Measurements from ENCODE around the gene LCE1A.

The LCE1A gene

GRCh38 chr1:152827173-152827572 lies at the start of gene LCE1A:
TSS of gene LCE1A (plus strand) at chr1:152827473. CDS start at chr1:152827473, 0 bp downstream.
- in situ Hi-C loops (cut with MboI; ENCODE audit: low sequenced_read_pairs) = no loop called here

GRCh38 chr1:152777510-152778137 lies 49.6 kb upstream of the LCE1A start:
- in situ Hi-C loops (cut with MboI; ENCODE audit: low sequenced_read_pairs) = no loop called here

GRCh38 chr1:152783095-152783494 lies 44.2 kb upstream of the LCE1A start:
- in situ Hi-C loops (cut with MboI; ENCODE audit: low sequenced_read_pairs) = no loop called here

GRCh38 chr1:152786077-152786476 lies 41.2 kb upstream of the LCE1A start, which contains the start of gene LCE1E:
TSS of gene LCE1E (plus strand) at chr1:152786257. CDS start at chr1:152787300, 1,043 bp downstream.
- in situ Hi-C loops (cut with MboI; ENCODE audit: low sequenced_read_pairs) = no loop called here

GRCh38 chr1:152795686-152796085 lies 31.6 kb upstream of the LCE1A start:
- in situ Hi-C loops (cut with MboI; ENCODE audit: low sequenced_read_pairs) = no loop called here

GRCh38 chr1:152796421-152796820 lies 30.9 kb upstream of the LCE1A start, which contains the start of gene LCE1D:
TSS of gene LCE1D (plus strand) at chr1:152796721. CDS start at chr1:152797795, 1,074 bp downstream.
- in situ Hi-C loops (cut with MboI; ENCODE audit: low sequenced_read_pairs) = no loop called here

GRCh38 chr1:152801333-152801732 lies 25.9 kb upstream of the LCE1A start:
- in situ Hi-C loops (cut with MboI; ENCODE audit: low sequenced_read_pairs) = no loop called here

GRCh38 chr1:152806576-152806975 lies 20.7 kb upstream of the LCE1A start, which contains the start of gene LCE1C:
TSS of gene LCE1C (minus strand) at chr1:152806651. CDS start at chr1:152805478, 1,173 bp downstream.
- in situ Hi-C loops (cut with MboI; ENCODE audit: low sequenced_read_pairs) = no loop called here

GRCh38 chr1:152811050-152811449 lies 16.2 kb upstream of the LCE1A start:
- in situ Hi-C loops (cut with MboI; ENCODE audit: low sequenced_read_pairs) = no loop called here

- in situ Hi-C loops (cut with MboI; ENCODE audit: low sequenced_read_pairs) = no loop called here
These were observed 15.6 kb upstream of the LCE1A start, which contains the start of gene LCE1B for GRCh38 chr1:152811671-152812070. TSS of gene LCE1B (plus strand) at chr1:152811971. CDS start at chr1:152812447, 476 bp downstream.

GRCh38 chr1:152817309-152817708 lies 10.0 kb upstream of the LCE1A start:
- in situ Hi-C loops (cut with MboI; ENCODE audit: low sequenced_read_pairs) = no loop called here

GRCh38 chr1:152823294-152823693 lies 4.0 kb upstream of the LCE1A start:
- in situ Hi-C loops (cut with MboI; ENCODE audit: low sequenced_read_pairs) = no loop called here

GRCh38 chr1:152824964-152825363 lies 2.3 kb upstream of the LCE1A start:
- in situ Hi-C loops (cut with MboI; ENCODE audit: low sequenced_read_pairs) = no loop called here

GRCh38 chr1:152836870-152837269 lies 9.6 kb downstream of the LCE1A start:
- in situ Hi-C loops (cut with MboI; ENCODE audit: low sequenced_read_pairs) = no loop called here

- in situ Hi-C loops (cut with MboI; ENCODE audit: low sequenced_read_pairs) = no loop called here
These were observed 15.3 kb downstream of the LCE1A start, which contains the start of gene LCE6A for GRCh38 chr1:152842556-152842955. TSS of gene LCE6A (plus strand) at chr1:152842856. CDS start at chr1:152843521, 665 bp downstream.

- in situ Hi-C loops (cut with MboI; ENCODE audit: low sequenced_read_pairs) = no loop called here
These were observed 28.4 kb downstream of the LCE1A start for GRCh38 chr1:152855661-152856060.

GRCh38 chr1:152858062-152858461 lies 30.8 kb downstream of the LCE1A start:
- in situ Hi-C loops (cut with MboI; ENCODE audit: low sequenced_read_pairs) = no loop called here

- in situ Hi-C loops (cut with MboI; ENCODE audit: low sequenced_read_pairs) = no loop called here
These were observed 32.4 kb downstream of the LCE1A start, which contains the start of gene LCE7A for GRCh38 chr1:152859696-152860095. TSS of gene LCE7A (plus strand) at chr1:152859996. CDS start at chr1:152860698, 702 bp downstream.

GRCh38 chr1:152860129-152860528 lies 32.9 kb downstream of the LCE1A start:
- in situ Hi-C loops (cut with MboI; ENCODE audit: low sequenced_read_pairs) = no loop called here

- in situ Hi-C loops (cut with MboI; ENCODE audit: low sequenced_read_pairs) = no loop called here
These were observed 34.1 kb downstream of the LCE1A start for GRCh38 chr1:152861374-152861773.

GRCh38 chr1:152864443-152864842 lies 37.2 kb downstream of the LCE1A start:
- in situ Hi-C loops (cut with MboI; ENCODE audit: low sequenced_read_pairs) = no loop called here

- in situ Hi-C loops (cut with MboI; ENCODE audit: low sequenced_read_pairs) = no loop called here
These were observed 39.0 kb downstream of the LCE1A start for GRCh38 chr1:152866321-152866720.
